IPS-11a (cell line): ENCODE measurements around the gene CSGALNACT2.

Source experiments
- H3K4me3 ChIP-seq: one replicate; pipeline ENCODE4 v1.5.1; 2013; ENCODE audit warnings: low read depth, low read length, control low read depth

The CSGALNACT2 gene

GRCh38 chr10:43123361-43124093 lies 14.7 kb upstream of the CSGALNACT2 start:
- no peak overlapping the region for H3K4me3 ChIP-seq

- no peak overlapping the region for H3K4me3 ChIP-seq
Measured at GRCh38 chr10:43124094-43124521, 14.1 kb upstream of the CSGALNACT2 start.

GRCh38 chr10:43124574-43125273 lies 13.5 kb upstream of the CSGALNACT2 start:
- no peak overlapping the region for H3K4me3 ChIP-seq

GRCh38 chr10:43125274-43125845 lies 12.9 kb upstream of the CSGALNACT2 start:
- H3K4me3 ChIP-seq, result no peak overlapping the region

GRCh38 chr10:43125881-43126731 lies 12.1 kb upstream of the CSGALNACT2 start:
- H3K4me3 ChIP-seq, result no peak overlapping the region

- no peak overlapping the region for H3K4me3 ChIP-seq
Measured at GRCh38 chr10:43126759-43127424, 11.4 kb upstream of the CSGALNACT2 start.

- H3K4me3 ChIP-seq, result no peak overlapping the region
Measured at GRCh38 chr10:43127442-43127841, 10.8 kb upstream of the CSGALNACT2 start.

- no peak overlapping the region for H3K4me3 ChIP-seq
Measured at GRCh38 chr10:43128331-43128730, 9.9 kb upstream of the CSGALNACT2 start.

GRCh38 chr10:43128958-43129706 lies 9.1 kb upstream of the CSGALNACT2 start:
- H3K4me3 ChIP-seq, result no peak overlapping the region

GRCh38 chr10:43130770-43131171 lies 7.5 kb upstream of the CSGALNACT2 start:
- H3K4me3 ChIP-seq, result no peak overlapping the region

- H3K4me3 ChIP-seq, result no peak overlapping the region
Measured at GRCh38 chr10:43131256-43131655, 7.0 kb upstream of the CSGALNACT2 start.

GRCh38 chr10:43131906-43132305 lies 6.3 kb upstream of the CSGALNACT2 start:
- H3K4me3 ChIP-seq, result no peak overlapping the region

GRCh38 chr10:43132867-43133787 lies 5.1 kb upstream of the CSGALNACT2 start:
- no peak overlapping the region for H3K4me3 ChIP-seq

- no peak overlapping the region for H3K4me3 ChIP-seq
Measured at GRCh38 chr10:43134126-43134905, 3.9 kb upstream of the CSGALNACT2 start.

- H3K4me3 ChIP-seq, result no peak overlapping the region
Measured at GRCh38 chr10:43135064-43135463, 3.2 kb upstream of the CSGALNACT2 start.

GRCh38 chr10:43135656-43136055 lies 2.6 kb upstream of the CSGALNACT2 start:
- no peak overlapping the region for H3K4me3 ChIP-seq

- no peak overlapping the region for H3K4me3 ChIP-seq
Measured at GRCh38 chr10:43136432-43136831, 1.8 kb upstream of the CSGALNACT2 start.
